Upper lobe of left lung (tissue), 6 donors: ENCODE measurements around the gene RAB6B. TPM values are rescaled to one million over a fixed set of nuclear protein-coding genes. Genes with fewer than 3 reads are reported as not detected.
A peak's percentile ranks its signal among the peaks of the same experiment; 100 is the strongest.

Experiments
- ATAC-seq, 2 donors: fragments of 200-7000 bp; cut with Tn5 transposase; one replicate each; pipeline ENCODE4 v1.9.1; 2022; ENCODE audit warnings: mild to moderate bottlenecking in 2 of 2, moderate library complexity in 2 of 2; ENCODE audit not compliant: low FRiP score in 2 of 2
- DNase-seq, 2 donors: peaks; one replicate each; pipeline ENCODE4 v3.0.0-alpha.2; 2019 to 2020
- H3K27ac ChIP-seq, 4 donors: fragments of 200-600 bp; sonication (generic); one replicate each; pipeline ENCODE4 v1.5.1; 2016 to 2019
- H3K27me3 ChIP-seq, 4 donors: fragments of 200-600 bp; sonication (generic); one replicate each; pipeline ENCODE4 v1.5.1; 2017 to 2019
- H3K36me3 ChIP-seq, 4 donors: fragments of 200-600 bp; sonication (generic); one replicate each; pipeline ENCODE4 v1.5.1; 2016 to 2019
- H3K4me1 ChIP-seq, 4 donors: fragments of 200-600 bp; sonication (generic); one replicate each; pipeline ENCODE4 v1.5.1; 2018 to 2019
- H3K4me3 ChIP-seq, 4 donors: fragments of 200-600 bp; sonication (generic); one replicate each; pipeline ENCODE4 v1.5.1; 2017 to 2019; ENCODE audit warnings: mild to moderate bottlenecking in 2 of 4, moderate library complexity in 1 of 4
- H3K9me3 ChIP-seq, 4 donors: fragments of 200-600 bp; sonication (generic); one replicate each; pipeline ENCODE4 v1.5.1; 2018 to 2019
- CTCF ChIP-seq, 6 experiments: fragments of 450-650 bp in 4 of 6; fragments of 200-600 bp in 2 of 6; sonication (generic) in 2 of 6; IDR thresholded peaks; one replicate each; pipeline ENCODE4 v1.5.1; 2016 to 2019; ENCODE audit warnings: antibody characterized with exemption in 6 of 6
- EP300 ChIP-seq, 4 donors: sonication (generic); formaldehyde crosslinking; IDR thresholded peaks; one replicate each; pipeline ENCODE4 v1.5.1; 2017; ENCODE audit warnings: antibody characterized with exemption in 4 of 4, control low read depth in 2 of 4
- POLR2A ChIP-seq, 4 donors: fragments of 450-650 bp; IDR thresholded peaks; one replicate each; pipeline ENCODE4 v1.5.1; 2016 to 2017; ENCODE audit warnings: antibody characterized with exemption in 4 of 4, mild to moderate bottlenecking in 2 of 4
- POLR2AphosphoS5 ChIP-seq, 2 donors: sonication (generic); formaldehyde crosslinking; IDR thresholded peaks; one replicate each; pipeline ENCODE4 v1.5.1; 2017; ENCODE audit warnings: antibody characterized with exemption in 2 of 2
- WGBS, 2 donors: methylation state at CpG; one replicate each; pipeline ENCODE4 v1.1.5; 2017 to 2018; 5-methylcytosine and 5-hydroxymethylcytosine counted together
- total RNA-seq, 6 donors: library from RNA; depleted of rRNA in 4 of 6; stranded (reverse); fragments of >200 nt in 4 of 6; gene quantifications; one replicate each; pipeline versions ENCODE4 v1.1.0 to v1.2.1, GENCODE V29; 2016 to 2021
- donor health status: DM: no; HTN: no; CAD: no; lungs with moderate emphysema.
- donor health status: DM: no; HTN: yes; CAD: no; lungs with severe emphysema.

RAB6B gene
- total RNA-seq, 6 donors from 2014 or later, result 1.00 to 6.3 (median 2.8) TPM

GRCh38 chr3:133805384-133805701 is 90.3 kb downstream of the RAB6B start:
- Histone ChIP-seq H3K27me3 (no peaks in the 10 kb centered on the region), H3K27ac (peak overlapping the region in 2 of 4 donors; percentile 72 to 79), H3K36me3 (peaks cover 0 to 24% (median 0%) of the 10 kb centered on the region in 4 donors), H3K4me3 (peak overlapping the region in 3 of 4 donors; percentile 75 to 100 (median 98)), H3K4me1 (peaks cover 8 to 11% (median 9%) of the 10 kb centered on the region in 4 donors), H3K9me3 (no peaks in the 10 kb centered on the region)
- ATAC-seq (no peak), DNase-seq (no peak)
- no peak for TF ChIP-seq POLR2AphosphoS5 (IDR thresholded peaks at IDR 0.05)
- no peak for TF ChIP-seq EP300 (IDR thresholded peaks at IDR 0.05)
- TF ChIP-seq POLR2A (IDR thresholded peaks at IDR 0.05), result no peak
- TF ChIP-seq CTCF (IDR thresholded peaks at IDR 0.05), result no peak
- WGBS, 2 donors, result 13 to 14% methylated on average over 14 to 15 of the region's 15 CpGs

GRCh38 chr3:133804896-133805295 is 90.8 kb downstream of the RAB6B start:
- WGBS, 2 donors, result 57 to 65% methylated on average over 4 of the region's 4 CpGs
- Histone ChIP-seq H3K27ac (no peak overlapping the region), H3K27me3 (no peaks in the 10 kb centered on the region), H3K9me3 (no peaks in the 10 kb centered on the region), H3K36me3 (peaks cover 0 to 20% (median 0%) of the 10 kb centered on the region in 4 donors), H3K4me3 (peak overlapping the region in 1 of 4 donors; percentile 75), H3K4me1 (peaks cover 8 to 11% (median 9%) of the 10 kb centered on the region in 4 donors)
- TF ChIP-seq EP300 (IDR thresholded peaks at IDR 0.05), result no peak
- no peak for TF ChIP-seq CTCF (IDR thresholded peaks at IDR 0.05)
- TF ChIP-seq POLR2A (IDR thresholded peaks at IDR 0.05), result no peak
- TF ChIP-seq POLR2AphosphoS5 (IDR thresholded peaks at IDR 0.05), result no peak
- DNase-seq (no peak), ATAC-seq (no peak)

- Histone ChIP-seq H3K4me3 (no peak overlapping the region), H3K9me3 (no peaks in the 10 kb centered on the region), H3K27ac (no peak overlapping the region), H3K27me3 (no peaks in the 10 kb centered on the region), H3K4me1 (peaks cover 8 to 11% (median 9%) of the 10 kb centered on the region in 4 donors), H3K36me3 (peaks cover 0 to 9% (median 0%) of the 10 kb centered on the region in 4 donors)
- WGBS, 2 donors, result 82 to 83% methylated on average over 5 of the region's 5 CpGs
- TF ChIP-seq EP300 (IDR thresholded peaks at IDR 0.05) (no peak), POLR2A (IDR thresholded peaks at IDR 0.05) (no peak), POLR2AphosphoS5 (IDR thresholded peaks at IDR 0.05) (no peak), CTCF (IDR thresholded peaks at IDR 0.05) (no peak)
- DNase-seq (no peak), ATAC-seq (no peak)
Measured at GRCh38 chr3:133803469-133803868, 92.2 kb downstream of the RAB6B start.

GRCh38 chr3:133799794-133800585 is 95.7 kb downstream of the RAB6B start:
- peak; percentile 63 to 81 for ATAC-seq
- 58 to 63% methylated on average over 7 of the region's 7 CpGs for WGBS, 2 donors

More at GRCh38 chr3:133799794-133800585, 95.7 kb downstream of the RAB6B start:
- Histone ChIP-seq H3K27me3 (no peaks in the 10 kb centered on the region), H3K4me1 (no peaks in the 10 kb centered on the region), H3K9me3 (no peaks in the 10 kb centered on the region), H3K27ac (no peak overlapping the region), H3K4me3 (no peak overlapping the region), H3K36me3 (no peaks in the 10 kb centered on the region)
- peak in 1 of 2 donors; percentile 42 for DNase-seq
- TF ChIP-seq CTCF (IDR thresholded peaks at IDR 0.05), result no peak
- no peak for TF ChIP-seq EP300 (IDR thresholded peaks at IDR 0.05)
- TF ChIP-seq POLR2A (IDR thresholded peaks at IDR 0.05), result no peak
